GM23248 (cell line): ENCODE measurements around the gene CALCOCO2. TPM values are rescaled to one million over a fixed set of nuclear protein-coding genes. Genes with fewer than 3 reads are reported as not detected.

Source experiments
- DNase-seq: peaks from one replicate; pipeline ENCODE4 v3.0.0-alpha.2; 2015
- H2AFZ ChIP-seq: fragments of 200-600 bp; sonication (generic); 2 replicates; pipeline ENCODE4 v1.6.1; 2016; ENCODE audit warnings: antibody characterized with exemption
- H3F3A ChIP-seq: fragments of 200-600 bp; sonication (generic); 2 replicates; pipeline ENCODE4 v1.6.1; 2016; ENCODE audit warnings: mild to moderate bottlenecking, antibody characterized with exemption, mixed run types; ENCODE audit not compliant: insufficient read depth
- H3K27ac ChIP-seq: fragments of 200-600 bp; sonication (generic); 2 replicates; pipeline ENCODE4 v1.5.1; 2016; ENCODE audit warnings: mild to moderate bottlenecking
- H3K27me3 ChIP-seq: fragments of 200-600 bp; sonication (generic); replicated peaks from 2 replicates; pipeline ENCODE4 v1.6.1; 2016; ENCODE audit warnings: mild to moderate bottlenecking; ENCODE audit not compliant: insufficient read depth
- H3K36me3 ChIP-seq: fragments of 200-600 bp; sonication (generic); 2 replicates; pipeline ENCODE4 v1.6.1; 2016; ENCODE audit warnings: low read depth, mild to moderate bottlenecking
- H3K4me1 ChIP-seq: fragments of 200-600 bp; sonication (generic); 2 replicates; pipeline ENCODE4 v1.6.1; 2016; ENCODE audit warnings: mild to moderate bottlenecking; ENCODE audit not compliant: insufficient read depth
- H3K4me2 ChIP-seq: fragments of 200-600 bp; sonication (generic); one replicate; pipeline ENCODE4 v1.6.1; 2016; ENCODE audit warnings: mild to moderate bottlenecking; ENCODE audit not compliant: unreplicated experiment
- H3K4me3 ChIP-seq: fragments of 200-600 bp; sonication (generic); 2 replicates; pipeline ENCODE4 v1.5.1; 2016; ENCODE audit warnings: mild to moderate bottlenecking
- H3K79me2 ChIP-seq: fragments of 200-600 bp; sonication (generic); 2 replicates; pipeline ENCODE4 v1.6.1; 2016; ENCODE audit warnings: mild to moderate bottlenecking; ENCODE audit not compliant: insufficient read depth
- H3K9ac ChIP-seq: fragments of 200-600 bp; sonication (generic); 2 replicates; pipeline ENCODE4 v1.6.1; 2016; ENCODE audit warnings: mild to moderate bottlenecking
- H3K9me2 ChIP-seq: fragments of 200-600 bp; sonication (generic); 2 replicates; pipeline ENCODE4 v1.6.1; 2016; ENCODE audit warnings: mixed run types, mild to moderate bottlenecking, moderate library complexity; ENCODE audit not compliant: insufficient read depth
- H3K9me3 ChIP-seq: fragments of 200-600 bp; sonication (generic); one replicate; pipeline ENCODE4 v1.6.1; 2017; ENCODE audit warnings: low read depth
- H4K20me1 ChIP-seq: fragments of 200-600 bp; sonication (generic); 2 replicates; pipeline ENCODE4 v1.6.0; 2016; ENCODE audit not compliant: insufficient read depth
- EZH2 ChIP-seq: fragments of 200-600 bp; sonication (generic); IDR thresholded peaks from 2 replicates; pipeline ENCODE4 v1.6.1; 2018; ENCODE audit warnings: antibody characterized with exemption, mild to moderate bottlenecking; ENCODE audit not compliant: insufficient read depth, poor library complexity, severe bottlenecking
- EZH2phosphoT487 ChIP-seq: fragments of 200-600 bp; sonication (generic); IDR thresholded peaks from 2 replicates; pipeline ENCODE4 v1.6.1; 2018; ENCODE audit warnings: antibody characterized with exemption, moderate library complexity, mild to moderate bottlenecking, low read depth; ENCODE audit not compliant: insufficient read depth
- WGBS, 2 experiments: methylation state at CpG; one replicate each; pipeline ENCODE4 v1.1.6; 2015 to 2017; ENCODE audit warnings: low lambda C conversion rate in 2 of 2, low coverage in 1 of 2; ENCODE audit errors: missing lambda C conversion rate in 2 of 2; 5-methylcytosine and 5-hydroxymethylcytosine counted together
- in situ Hi-C: fragments of 300-500 bp; cut with MboI; formaldehyde crosslinking; loops from 2 replicates; pipeline ENCODE4 v1.15.0; 2020
- polyA plus RNA-seq: library from polyadenylated mRNA; unstranded; fragments of >200 nt; fragmentation: Nextera tagmentation; extraction: Ambion mirVana; gene quantifications from 2 replicates; pipeline ENCODE4 v1.2.1, GENCODE V29; 2016
- small RNA-seq: library from RNA; depleted of rRNA; stranded (forward); fragments of <200 nt; gene quantifications from one replicate; pipeline ENCODE3, GENCODE V24; 2014; ENCODE audit warnings: low read depth, low replicate concordance
- total RNA-seq: library from RNA; depleted of rRNA; stranded (reverse); fragments of >200 nt; shearing (Covaris generic); gene quantifications from 2 replicates; pipeline ENCODE4 v1.2.3, GENCODE V29; 2014; rRNA removed

CALCOCO2 gene
- total and polyA plus RNA-seq, 2 experiments from 2014 or later, result 40.9 to 92.4 TPM

GRCh38 chr17:48912476-48912875 is 81.6 kb downstream of the CALCOCO2 start:
- peak overlapping the region; percentile 98; the same call in 1 of the 2 replicates for H3K9ac ChIP-seq
- peaks cover 91% of the 10 kb centered on the region for H3K79me2 ChIP-seq
- no peak overlapping the region for H2AFZ ChIP-seq
- peaks cover 69% of the 10 kb centered on the region for H3F3A ChIP-seq
- in situ Hi-C loops, result no loop called here
- DNase-seq, result peak; percentile 53
- H3K4me1 ChIP-seq, result peaks cover 66% of the 10 kb centered on the region
- H4K20me1 ChIP-seq, result 0 out of 2 replicates have a peak, but pooled peaks cover 7% of the 10 kb centered on the region
- H3K36me3 ChIP-seq, result peaks cover 39% of the 10 kb centered on the region
- H3K27ac ChIP-seq, result peak overlapping the region; percentile 67
- peak overlapping the region; percentile 83 for H3K4me2 ChIP-seq
- WGBS, 2 experiments, result 54 to 61% methylated on average over 2 of the region's 2 CpGs
- H3K27me3 ChIP-seq, result no peaks in the 10 kb centered on the region
- H3K9me3 ChIP-seq, result no peaks in the 10 kb centered on the region
- no peaks in the 10 kb centered on the region for H3K9me2 ChIP-seq
- TF ChIP-seq EZH2 (no peak), EZH2phosphoT487 (no peak)
- H3K4me3 ChIP-seq, result peak overlapping the region; percentile 88; the same call in 1 of the 2 replicates

Small RNA genes lying within 50 kb of the gene (small RNA-seq; reads per million reads assigned to genes)
- gene AC068531.1 (not detected), gene RF00263 (0.81 reads per million, percentile 30 among the genes with 10 or more reads in this experiment)

Other genes starting within 250 kb of the CALCOCO2 start
- gene HOXB3, start 240.8 kb upstream of the CALCOCO2 start, total RNA-seq, result 1.9 and 4.8 TPM in 2 replicates
- gene HOXB3, start 240.8 kb upstream of the CALCOCO2 start, polyA plus RNA-seq, result 1.9 and 2.4 TPM in 2 replicates
- gene HOXB5, start 237.3 kb upstream of the CALCOCO2 start, total RNA-seq, result 0.22 TPM in 1 of 2 replicates, not detected in the other
- gene HOXB5, start 237.3 kb upstream of the CALCOCO2 start, polyA plus RNA-seq, result 1.3 and 2.0 TPM in 2 replicates
- 3.8 and 7.5 TPM in 2 replicates for gene HOXB6, start 226.0 kb upstream of the CALCOCO2 start, total RNA-seq
- 6.2 and 6.6 TPM in 2 replicates for gene HOXB6, start 226.0 kb upstream of the CALCOCO2 start, polyA plus RNA-seq
- 7.1 and 11.1 TPM in 2 replicates for gene HOXB7, start 220.0 kb upstream of the CALCOCO2 start, total RNA-seq
- gene HOXB7, start 220.0 kb upstream of the CALCOCO2 start, polyA plus RNA-seq, result 18.9 and 19.4 TPM in 2 replicates
- not detected in 2 replicates for gene HOXB8, start 215.7 kb upstream of the CALCOCO2 start, total RNA-seq
- gene HOXB8, start 215.7 kb upstream of the CALCOCO2 start, polyA plus RNA-seq, result not detected in 2 replicates
- gene HOXB9, start 204.7 kb upstream of the CALCOCO2 start, total RNA-seq, result not detected in 2 replicates
- not detected in 2 replicates for gene HOXB9, start 204.7 kb upstream of the CALCOCO2 start, polyA plus RNA-seq
- not detected in 2 replicates for gene PRAC1, start 108.5 kb upstream of the CALCOCO2 start, total RNA-seq
- not detected in 2 replicates for gene PRAC1, start 108.5 kb upstream of the CALCOCO2 start, polyA plus RNA-seq
- gene PRAC2, start 107.8 kb upstream of the CALCOCO2 start, total RNA-seq, result not detected in 2 replicates
- not detected in 2 replicates for gene PRAC2, start 107.8 kb upstream of the CALCOCO2 start, polyA plus RNA-seq
- gene HOXB13, start 102.3 kb upstream of the CALCOCO2 start, total RNA-seq, result not detected in 2 replicates
- not detected in 2 replicates for gene HOXB13, start 102.3 kb upstream of the CALCOCO2 start, polyA plus RNA-seq
- gene TTLL6, start 13.8 kb upstream of the CALCOCO2 start, total RNA-seq, result not detected in 2 replicates
- gene TTLL6, start 13.8 kb upstream of the CALCOCO2 start, polyA plus RNA-seq, result not detected in 2 replicates
- gene ATP5MC1, start 61.8 kb downstream of the CALCOCO2 start, total RNA-seq, result 85.7 and 108 TPM in 2 replicates
- 212 and 221 TPM in 2 replicates for gene ATP5MC1, start 61.8 kb downstream of the CALCOCO2 start, polyA plus RNA-seq
- 104 and 124 TPM in 2 replicates for gene UBE2Z, start 77.4 kb downstream of the CALCOCO2 start, total RNA-seq
- 80.4 and 85.6 TPM in 2 replicates for gene UBE2Z, start 77.4 kb downstream of the CALCOCO2 start, polyA plus RNA-seq
- gene SNF8, start 113.8 kb downstream of the CALCOCO2 start, total RNA-seq, result 81.6 and 94.9 TPM in 2 replicates
- 176 and 179 TPM in 2 replicates for gene SNF8, start 113.8 kb downstream of the CALCOCO2 start, polyA plus RNA-seq
- gene GIP, start 137.6 kb downstream of the CALCOCO2 start, total RNA-seq, result not detected in 2 replicates
- gene GIP, start 137.6 kb downstream of the CALCOCO2 start, polyA plus RNA-seq, result 0.28 TPM in 1 of 2 replicates, not detected in the other
- 4.3 and 5.7 TPM in 2 replicates for gene IGF2BP1, start 166.3 kb downstream of the CALCOCO2 start, total RNA-seq
- 5.6 and 8.1 TPM in 2 replicates for gene IGF2BP1, start 166.3 kb downstream of the CALCOCO2 start, polyA plus RNA-seq